ENCODE results near the gene PAQR6. TPM values are rescaled to one million over a fixed set of nuclear protein-coding genes. Genes with fewer than 3 reads are reported as not detected.

Gene PAQR6
- total RNA-seq, 2 donors from 2014 or later = 1.1 to 2.9 TPM

DNA sequence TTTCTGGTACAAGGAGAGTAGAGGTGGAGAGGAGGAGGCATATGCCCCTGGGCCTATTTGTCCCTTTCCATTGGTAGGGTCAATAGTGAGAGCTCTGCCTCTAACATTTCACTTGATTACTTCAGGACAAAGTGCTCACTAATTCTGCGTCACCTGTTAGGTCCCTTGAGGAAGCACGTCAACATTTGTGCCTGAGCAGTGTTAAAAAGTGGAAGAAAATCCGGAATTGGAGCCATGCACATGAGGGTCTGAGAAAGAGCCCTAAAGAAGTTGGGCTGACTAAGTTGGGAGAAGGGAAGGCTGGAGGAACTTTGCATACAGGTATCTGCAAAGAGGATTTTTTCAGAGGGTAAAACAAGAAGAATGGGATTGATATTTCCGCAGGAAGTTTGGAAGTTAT lies 52.0 kb downstream of the PAQR6 start:
- H3K9ac ChIP-seq (ENCODE audit: low read depth in 2 of 2, low read length in 2 of 2) = no peak overlapping the region
- H3K4me1 ChIP-seq = no peaks in the 10 kb centered on the region
- H3K36me3 ChIP-seq = peaks cover 5% of the 10 kb centered on the region
- intact Hi-C loops (cut with DNase I) = no loop called here
- H3K4me3 ChIP-seq = no peak overlapping the region
- DNase-seq = no peak
- H3K27me3 ChIP-seq = no peaks in the 10 kb centered on the region
- no peak overlapping the region for H3K27ac ChIP-seq
- H3K9me3 ChIP-seq = no peaks in the 10 kb centered on the region
- TF ChIP-seq, protein P1, sequence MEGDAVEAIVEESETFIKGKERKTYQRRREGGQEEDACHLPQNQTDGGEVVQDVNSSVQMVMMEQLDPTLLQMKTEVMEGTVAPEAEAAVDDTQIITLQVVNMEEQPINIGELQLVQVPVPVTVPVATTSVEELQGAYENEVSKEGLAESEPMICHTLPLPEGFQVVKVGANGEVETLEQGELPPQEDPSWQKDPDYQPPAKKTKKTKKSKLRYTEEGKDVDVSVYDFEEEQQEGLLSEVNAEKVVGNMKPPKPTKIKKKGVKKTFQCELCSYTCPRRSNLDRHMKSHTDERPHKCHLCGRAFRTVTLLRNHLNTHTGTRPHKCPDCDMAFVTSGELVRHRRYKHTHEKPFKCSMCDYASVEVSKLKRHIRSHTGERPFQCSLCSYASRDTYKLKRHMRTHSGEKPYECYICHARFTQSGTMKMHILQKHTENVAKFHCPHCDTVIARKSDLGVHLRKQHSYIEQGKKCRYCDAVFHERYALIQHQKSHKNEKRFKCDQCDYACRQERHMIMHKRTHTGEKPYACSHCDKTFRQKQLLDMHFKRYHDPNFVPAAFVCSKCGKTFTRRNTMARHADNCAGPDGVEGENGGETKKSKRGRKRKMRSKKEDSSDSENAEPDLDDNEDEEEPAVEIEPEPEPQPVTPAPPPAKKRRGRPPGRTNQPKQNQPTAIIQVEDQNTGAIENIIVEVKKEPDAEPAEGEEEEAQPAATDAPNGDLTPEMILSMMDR (IDR thresholded peaks at IDR 0.05) = no peak

DNA sequence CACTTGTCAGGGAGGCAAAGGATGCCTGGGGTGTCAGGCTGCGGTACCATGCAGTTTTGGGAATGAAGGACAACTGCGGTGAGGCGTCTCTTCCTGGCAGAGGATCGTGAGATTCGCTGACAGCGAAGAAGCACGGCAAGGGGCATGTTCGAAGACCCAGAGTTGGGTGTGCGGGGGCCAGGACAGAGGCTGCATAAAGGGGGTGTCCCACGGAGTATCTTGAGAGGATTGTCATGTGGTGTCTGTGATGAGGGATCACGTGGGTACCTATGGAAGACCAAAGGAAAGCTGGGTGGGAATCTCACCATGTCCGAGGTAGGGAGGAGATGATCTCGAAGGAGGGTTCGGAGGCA lies 53.6 kb downstream of the PAQR6 start:
- H3K27me3 ChIP-seq = no peaks in the 10 kb centered on the region
- peaks cover 5% of the 10 kb centered on the region for H3K36me3 ChIP-seq
- peak overlapping the region; percentile 82 to 86 for H3K9ac ChIP-seq (ENCODE audit: low read depth in 2 of 2, low read length in 2 of 2)
- no peaks in the 10 kb centered on the region for H3K4me1 ChIP-seq
- peak overlapping the region; percentile 90 for H3K4me3 ChIP-seq
- peak overlapping the region; percentile 63 for H3K27ac ChIP-seq
- DNase-seq = no peak
- no peaks in the 10 kb centered on the region for H3K9me3 ChIP-seq
- TF ChIP-seq, protein P1 (IDR thresholded peaks at IDR 0.05) = no peak
- intact Hi-C loops (cut with DNase I) = no loop called here

DNA sequence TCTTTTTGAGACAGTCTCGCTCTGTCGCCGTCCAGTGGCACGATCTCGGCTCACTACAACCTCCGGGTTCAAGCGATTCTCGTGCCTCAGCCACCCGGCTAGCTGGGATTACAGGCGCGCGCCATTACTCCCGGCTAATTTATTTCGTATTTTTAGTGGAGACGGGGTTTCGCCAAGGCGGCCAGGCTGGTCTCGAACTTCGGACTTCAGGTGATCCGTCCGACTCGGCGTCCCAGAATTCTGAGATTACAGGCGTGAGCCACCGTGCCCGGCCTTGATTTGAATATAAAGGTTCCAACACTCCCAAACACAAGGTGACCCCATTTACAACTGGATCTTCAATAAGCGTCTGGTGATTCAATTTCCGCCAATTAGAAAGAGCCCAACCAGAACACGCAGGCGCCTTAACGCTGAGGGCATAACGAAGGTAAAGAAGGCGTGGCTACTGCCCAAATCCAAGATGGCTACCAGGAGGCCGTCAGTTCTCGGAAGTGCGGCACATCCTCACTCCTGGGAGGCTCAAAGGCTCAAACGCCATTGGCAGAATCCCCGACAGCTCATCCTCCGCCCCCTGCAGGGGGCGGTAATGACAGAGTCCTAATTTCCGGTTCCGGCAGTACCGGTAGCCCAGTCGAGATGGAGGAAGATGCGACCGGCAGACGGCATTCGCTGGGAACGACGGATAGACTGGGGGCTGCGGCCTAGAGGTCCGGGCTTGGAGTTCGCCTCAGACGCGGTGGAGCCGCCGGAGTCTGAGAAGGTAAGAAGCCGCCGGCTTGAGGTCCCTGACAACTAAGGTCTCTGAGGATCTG lies 54.2 kb downstream of the PAQR6 start, which contains the start of gene SLC25A44:
Gene SLC25A44 (plus strand): TSS at position 617 of the 812 bp plus-strand sequence. CDS start 5,744 bp downstream, outside the sequence.
- Histone ChIP-seq H3K27ac (peak within 1 kb of the TSS; percentile 63), H3K9me3 (no peaks in the 10 kb centered on the region), H3K9ac (ENCODE audit: low read depth in 2 of 2, low read length in 2 of 2) (peak within 1 kb of the TSS; percentile 82 to 86), H3K36me3 (peaks cover 5% of the 10 kb centered on the region), H3K27me3 (no peaks in the 10 kb centered on the region), H3K4me3 (peak within 1 kb of the TSS; percentile 90), H3K4me1 (no peaks in the 10 kb centered on the region)
- TF ChIP-seq, protein P1 (IDR thresholded peaks at IDR 0.05) = peak; percentile 62
- intact Hi-C loops (cut with DNase I) = no loop called here
- peak; percentile 97 for DNase-seq

Other genes with a start within 250 kb of the PAQR6 start
- gene SSR2, start 227.1 kb downstream of the PAQR6 start, total RNA-seq = 100 to 1,000 TPM; 204 to 208 TPM
- 10 to 100 TPM; 23.2 to 43.4 TPM for gene UBQLN4, start 194.3 kb downstream of the PAQR6 start, total RNA-seq
- 10 to 100 TPM; 69.4 to 83.9 TPM for gene LAMTOR2, start 193.3 kb downstream of the PAQR6 start, total RNA-seq
- 100 to 1,000 TPM; 213 TPM for gene RAB25, start 186.9 kb downstream of the PAQR6 start, total RNA-seq
- gene MEX3A, start 165.6 kb downstream of the PAQR6 start, total RNA-seq = 1 to 10 TPM; 1.6 to 3.7 TPM
- 100 to 1,000 TPM; 414 to 610 TPM for gene LMNA, start 133.3 kb downstream of the PAQR6 start, total RNA-seq
- gene SEMA4A, start 94.5 kb downstream of the PAQR6 start, total RNA-seq = 1 to 10 TPM; 4.5 to 5.6 TPM
- gene SLC25A44, start 54.0 kb downstream of the PAQR6 start, total RNA-seq = 10 to 100 TPM; 23.6 to 26.8 TPM
- gene PMF1, start 35.0 kb downstream of the PAQR6 start, total RNA-seq = 10 to 100 TPM; 44.4 to 49.4 TPM
- 1 to 10 TPM; 1.2 to 2.2 TPM for gene BGLAP, start 5.9 kb downstream of the PAQR6 start, total RNA-seq
- gene SMG5, start 34.8 kb upstream of the PAQR6 start, total RNA-seq = 100 to 1,000 TPM in 1 of 2 donors, 10 to 100 TPM in 1; 65.2 to 107 TPM
- 1 to 10 TPM; 2.9 to 7.0 TPM for gene TMEM79, start 36.3 kb upstream of the PAQR6 start, total RNA-seq
- gene GLMP, start 47.6 kb upstream of the PAQR6 start, total RNA-seq = 10 to 100 TPM; 31.8 to 46.2 TPM
- gene VHLL, start 51.3 kb upstream of the PAQR6 start, total RNA-seq = not detected
- gene CCT3, start 90.2 kb upstream of the PAQR6 start, total RNA-seq = 100 to 1,000 TPM; 125 to 294 TPM
- gene TSACC, start 90.5 kb upstream of the PAQR6 start, total RNA-seq = not detected
- gene RHBG, start 121.2 kb upstream of the PAQR6 start, total RNA-seq = under 1 TPM in 1 of 2 donors, not detected in 1; 0.12 TPM

All from colonic mucosa (tissue), 4 donors.